GM23248 (cell line): ENCODE data around the gene PEPD. TPM values are rescaled to one million over a fixed set of nuclear protein-coding genes. Genes with fewer than 3 reads are reported as not detected.

Source experiments
- DNase-seq: peaks from one replicate; pipeline ENCODE4 v3.0.0-alpha.2; 2015
- H2AFZ ChIP-seq: fragments of 200-600 bp; sonication (generic); 2 replicates; pipeline ENCODE4 v1.6.1; 2016; ENCODE audit warnings: antibody characterized with exemption
- H3F3A ChIP-seq: fragments of 200-600 bp; sonication (generic); 2 replicates; pipeline ENCODE4 v1.6.1; 2016; ENCODE audit warnings: mild to moderate bottlenecking, antibody characterized with exemption, mixed run types; ENCODE audit not compliant: insufficient read depth
- H3K27ac ChIP-seq: fragments of 200-600 bp; sonication (generic); 2 replicates; pipeline ENCODE4 v1.5.1; 2016; ENCODE audit warnings: mild to moderate bottlenecking
- H3K27me3 ChIP-seq: fragments of 200-600 bp; sonication (generic); replicated peaks from 2 replicates; pipeline ENCODE4 v1.6.1; 2016; ENCODE audit warnings: mild to moderate bottlenecking; ENCODE audit not compliant: insufficient read depth
- H3K36me3 ChIP-seq: fragments of 200-600 bp; sonication (generic); 2 replicates; pipeline ENCODE4 v1.6.1; 2016; ENCODE audit warnings: low read depth, mild to moderate bottlenecking
- H3K4me1 ChIP-seq: fragments of 200-600 bp; sonication (generic); 2 replicates; pipeline ENCODE4 v1.6.1; 2016; ENCODE audit warnings: mild to moderate bottlenecking; ENCODE audit not compliant: insufficient read depth
- H3K4me2 ChIP-seq: fragments of 200-600 bp; sonication (generic); one replicate; pipeline ENCODE4 v1.6.1; 2016; ENCODE audit warnings: mild to moderate bottlenecking; ENCODE audit not compliant: unreplicated experiment
- H3K4me3 ChIP-seq: fragments of 200-600 bp; sonication (generic); 2 replicates; pipeline ENCODE4 v1.5.1; 2016; ENCODE audit warnings: mild to moderate bottlenecking
- H3K79me2 ChIP-seq: fragments of 200-600 bp; sonication (generic); 2 replicates; pipeline ENCODE4 v1.6.1; 2016; ENCODE audit warnings: mild to moderate bottlenecking; ENCODE audit not compliant: insufficient read depth
- H3K9ac ChIP-seq: fragments of 200-600 bp; sonication (generic); 2 replicates; pipeline ENCODE4 v1.6.1; 2016; ENCODE audit warnings: mild to moderate bottlenecking
- H3K9me2 ChIP-seq: fragments of 200-600 bp; sonication (generic); 2 replicates; pipeline ENCODE4 v1.6.1; 2016; ENCODE audit warnings: mixed run types, mild to moderate bottlenecking, moderate library complexity; ENCODE audit not compliant: insufficient read depth
- H3K9me3 ChIP-seq: fragments of 200-600 bp; sonication (generic); one replicate; pipeline ENCODE4 v1.6.1; 2017; ENCODE audit warnings: low read depth
- H4K20me1 ChIP-seq: fragments of 200-600 bp; sonication (generic); 2 replicates; pipeline ENCODE4 v1.6.0; 2016; ENCODE audit not compliant: insufficient read depth
- EZH2 ChIP-seq: fragments of 200-600 bp; sonication (generic); IDR thresholded peaks from 2 replicates; pipeline ENCODE4 v1.6.1; 2018; ENCODE audit warnings: antibody characterized with exemption, mild to moderate bottlenecking; ENCODE audit not compliant: insufficient read depth, poor library complexity, severe bottlenecking
- EZH2phosphoT487 ChIP-seq: fragments of 200-600 bp; sonication (generic); IDR thresholded peaks from 2 replicates; pipeline ENCODE4 v1.6.1; 2018; ENCODE audit warnings: antibody characterized with exemption, moderate library complexity, mild to moderate bottlenecking, low read depth; ENCODE audit not compliant: insufficient read depth
- WGBS, 2 experiments: methylation state at CpG; one replicate each; pipeline ENCODE4 v1.1.6; 2015 to 2017; ENCODE audit warnings: low lambda C conversion rate in 2 of 2, low coverage in 1 of 2; ENCODE audit errors: missing lambda C conversion rate in 2 of 2; 5-methylcytosine and 5-hydroxymethylcytosine counted together
- in situ Hi-C: fragments of 300-500 bp; cut with MboI; formaldehyde crosslinking; loops from 2 replicates; pipeline ENCODE4 v1.15.0; 2020
- polyA plus RNA-seq: library from polyadenylated mRNA; unstranded; fragments of >200 nt; fragmentation: Nextera tagmentation; extraction: Ambion mirVana; gene quantifications from 2 replicates; pipeline ENCODE4 v1.2.1, GENCODE V29; 2016
- total RNA-seq: library from RNA; depleted of rRNA; stranded (reverse); fragments of >200 nt; shearing (Covaris generic); gene quantifications from 2 replicates; pipeline ENCODE4 v1.2.3, GENCODE V29; 2014

The PEPD gene
- total and polyA plus RNA-seq, 2 experiments from 2014 or later = 54.8 to 86.5 TPM

GRCh38 chr19:33374236-33374714 lies 147.3 kb downstream of the PEPD start:
- peak; percentile 65 for DNase-seq
- H3K9ac ChIP-seq = peak overlapping the region; percentile 99
- H4K20me1 ChIP-seq = peaks cover 38% of the 10 kb centered on the region
- H3K79me2 ChIP-seq = peaks cover 52% of the 10 kb centered on the region
- H3K4me3 ChIP-seq = peak overlapping the region; percentile 100
- peak overlapping the region; percentile 92 for H3K4me2 ChIP-seq
- in situ Hi-C loops = no loop called here
- WGBS, 2 experiments = 2 to 3% methylated on average over 22 of the region's 22 CpGs
- H2AFZ ChIP-seq = no peak overlapping the region
- H3K4me1 ChIP-seq = peaks cover 36% of the 10 kb centered on the region
- TF ChIP-seq EZH2phosphoT487 (no peak), EZH2 (no peak)
- H3K9me2 ChIP-seq = no peaks in the 10 kb centered on the region
- no peaks in the 10 kb centered on the region for H3K9me3 ChIP-seq
- H3K27me3 ChIP-seq = no peaks in the 10 kb centered on the region
- H3F3A ChIP-seq = peaks cover 46% of the 10 kb centered on the region
- 0 out of 2 replicates have a peak, but pooled peaks cover 3% of the 10 kb centered on the region for H3K36me3 ChIP-seq
- H3K27ac ChIP-seq = peak overlapping the region; percentile 97

DNA sequence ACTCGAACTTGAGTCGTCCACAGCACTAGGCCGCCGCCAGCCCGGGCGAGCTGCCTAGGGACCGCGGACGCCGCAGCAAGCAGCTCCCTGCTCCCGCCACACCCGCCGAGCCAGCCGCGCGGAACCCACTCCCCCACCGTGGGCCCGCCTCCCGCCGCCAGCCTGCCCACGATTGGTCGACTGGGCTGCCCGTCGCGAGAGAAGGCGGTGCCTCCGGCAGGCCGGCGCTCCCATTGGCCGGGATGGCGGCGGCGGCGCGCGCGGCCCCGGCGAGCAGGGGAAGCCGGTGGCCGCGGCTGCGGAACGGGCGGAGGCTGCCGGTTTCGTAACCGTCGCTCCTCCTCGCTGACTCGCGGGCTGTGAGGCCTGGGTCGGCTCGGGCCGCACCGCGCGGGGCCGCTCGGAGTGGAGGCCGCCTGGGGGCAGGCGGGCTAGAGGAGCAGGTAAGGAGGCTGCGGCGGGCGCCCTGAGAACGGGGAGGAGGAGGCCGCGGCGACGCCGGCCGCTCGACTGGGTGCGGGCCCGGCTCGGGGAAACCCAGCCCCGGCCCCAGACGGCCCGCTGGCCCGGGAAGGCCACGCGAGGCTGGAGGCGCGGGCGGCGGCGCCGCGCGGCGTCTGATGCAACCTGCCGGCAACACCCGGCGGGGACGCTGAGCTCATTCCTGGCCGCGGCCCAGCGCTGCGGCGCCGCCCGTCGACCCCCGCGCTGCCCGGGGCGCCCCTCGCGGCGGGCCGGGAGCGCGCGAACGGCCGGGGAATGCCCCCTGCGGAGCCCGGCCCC lies 147.9 kb downstream of the PEPD start, which contains the start of gene CEBPG:
Gene CEBPG, plus strand, starts transcription at position 257 of the 783 bp plus-strand sequence. CDS start 5,531 bp downstream, outside the sequence.
- peak within 1 kb of the TSS; percentile 97 for H3K27ac ChIP-seq
- 0% methylated on average over 55 to 70 of the region's 118 CpGs for WGBS, 2 experiments
- peaks cover 46% of the 10 kb centered on the region for H3K79me2 ChIP-seq
- H3K9ac ChIP-seq = peak within 1 kb of the TSS; percentile 99
- DNase-seq = peak; percentile 95
- no peaks in the 10 kb centered on the region for H3K9me3 ChIP-seq
- H3K4me1 ChIP-seq = peaks cover 37% of the 10 kb centered on the region
- TF ChIP-seq EZH2phosphoT487 = no peak
- no peak for TF ChIP-seq EZH2
- H3K36me3 ChIP-seq = no peaks in the 10 kb centered on the region
- in situ Hi-C loops = no loop called here
- H3K9me2 ChIP-seq = no peaks in the 10 kb centered on the region
- peaks cover 32% of the 10 kb centered on the region for H4K20me1 ChIP-seq
- H3K4me3 ChIP-seq = peak within 1 kb of the TSS; percentile 100
- peak within 1 kb of the TSS; percentile 92 for H3K4me2 ChIP-seq
- H3K27me3 ChIP-seq = no peaks in the 10 kb centered on the region
- peak within 1 kb of the TSS; percentile 85 for H2AFZ ChIP-seq
- H3F3A ChIP-seq = peaks cover 51% of the 10 kb centered on the region

- Histone ChIP-seq H4K20me1 (0 out of 2 replicates have a peak, but pooled peaks cover 7% of the 10 kb centered on the region), H3K4me1 (peaks cover 22% of the 10 kb centered on the region), H2AFZ (no peak overlapping the region), H3K4me3 (no peak overlapping the region), H3K36me3 (no peaks in the 10 kb centered on the region), H3K9ac (no peak overlapping the region), H3K79me2 (peaks cover 17% of the 10 kb centered on the region), H3K27me3 (peaks cover 6% of the 10 kb centered on the region), H3K4me2 (no peak overlapping the region), H3F3A (peaks cover 34% of the 10 kb centered on the region), H3K9me3 (no peaks in the 10 kb centered on the region), H3K9me2 (no peaks in the 10 kb centered on the region), H3K27ac (no peak overlapping the region)
- no peak for DNase-seq
- TF ChIP-seq EZH2phosphoT487 (no peak), EZH2 (no peak)
- WGBS, 2 experiments = 62 to 63% methylated on average over 4 of the region's 4 CpGs
- in situ Hi-C loops = no loop called here
Observed at GRCh38 chr19:33370783-33371182, 150.8 kb downstream of the PEPD start.

DNA sequence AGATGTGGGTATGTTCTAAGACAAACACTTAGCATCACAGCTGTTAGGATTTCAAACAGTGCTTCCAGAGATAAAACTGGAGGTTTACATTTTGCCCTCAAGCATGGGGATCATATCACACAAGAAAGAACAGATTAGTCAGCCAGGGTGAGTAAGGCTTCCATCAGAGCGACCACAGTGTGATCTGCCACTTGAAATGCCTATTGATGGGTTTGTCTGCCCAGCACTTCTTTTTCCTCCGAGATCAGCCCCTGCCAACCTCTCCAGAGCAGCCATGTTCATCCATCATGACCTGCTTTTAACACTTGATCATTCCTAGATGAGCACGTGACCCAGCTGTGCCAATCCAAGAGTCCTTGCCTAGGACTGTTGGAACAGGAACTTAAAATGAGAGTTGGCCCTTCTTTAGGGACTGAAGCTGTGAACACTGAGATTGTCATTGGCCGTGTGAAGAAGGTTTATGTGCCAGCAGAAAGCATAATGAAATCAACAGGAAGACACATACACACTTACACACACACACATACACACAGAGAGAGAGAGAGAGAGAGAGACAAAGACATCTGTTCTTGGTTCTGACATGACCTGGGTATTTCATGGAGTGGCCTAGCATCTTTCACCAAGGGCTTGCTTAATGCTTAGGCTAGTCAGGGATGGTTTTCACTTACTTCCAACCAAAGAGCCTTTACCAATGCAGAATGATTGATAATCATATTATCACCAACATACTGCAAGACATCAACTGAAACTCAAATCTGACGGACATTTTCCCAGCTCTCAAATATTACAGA lies 153.3 kb downstream of the PEPD start:
- 26 to 27% methylated on average over 5 of the region's 5 CpGs for WGBS, 2 experiments
- H3K4me2 ChIP-seq = peak overlapping the region; percentile 23
- in situ Hi-C loops = no loop called here

More for the DNA sequence above, 153.3 kb downstream of the PEPD start:
- no peaks in the 10 kb centered on the region for H3K9me2 ChIP-seq
- H3K27me3 ChIP-seq = peaks cover 27% of the 10 kb centered on the region
- no peaks in the 10 kb centered on the region for H4K20me1 ChIP-seq
- H2AFZ ChIP-seq = peak overlapping the region; percentile 35
- peaks cover 11% of the 10 kb centered on the region for H3K4me1 ChIP-seq
- H3K9me3 ChIP-seq = no peaks in the 10 kb centered on the region
- H3K36me3 ChIP-seq = no peaks in the 10 kb centered on the region
- peaks cover 17% of the 10 kb centered on the region for H3F3A ChIP-seq
- no peaks in the 10 kb centered on the region for H3K79me2 ChIP-seq
- no peak overlapping the region for H3K27ac ChIP-seq
- DNase-seq = peak; percentile 76
- TF ChIP-seq EZH2phosphoT487 (no peak), EZH2 (no peak)
- no peak overlapping the region for H3K4me3 ChIP-seq
- no peak overlapping the region for H3K9ac ChIP-seq
